SKM-1 (cell line): Measurements from ENCODE around the gene PDGFRA.

Source experiments
- DNase-seq: peaks from one replicate; lab custom pipeline; 2025; ENCODE audit not compliant: unreplicated experiment; lab: John Stamatoyannopoulos, UW

PDGFRA gene

GRCh38 chr4:54255881-54256280 lies 26.8 kb downstream of the PDGFRA start:
- DNase-seq = no peak

DNA sequence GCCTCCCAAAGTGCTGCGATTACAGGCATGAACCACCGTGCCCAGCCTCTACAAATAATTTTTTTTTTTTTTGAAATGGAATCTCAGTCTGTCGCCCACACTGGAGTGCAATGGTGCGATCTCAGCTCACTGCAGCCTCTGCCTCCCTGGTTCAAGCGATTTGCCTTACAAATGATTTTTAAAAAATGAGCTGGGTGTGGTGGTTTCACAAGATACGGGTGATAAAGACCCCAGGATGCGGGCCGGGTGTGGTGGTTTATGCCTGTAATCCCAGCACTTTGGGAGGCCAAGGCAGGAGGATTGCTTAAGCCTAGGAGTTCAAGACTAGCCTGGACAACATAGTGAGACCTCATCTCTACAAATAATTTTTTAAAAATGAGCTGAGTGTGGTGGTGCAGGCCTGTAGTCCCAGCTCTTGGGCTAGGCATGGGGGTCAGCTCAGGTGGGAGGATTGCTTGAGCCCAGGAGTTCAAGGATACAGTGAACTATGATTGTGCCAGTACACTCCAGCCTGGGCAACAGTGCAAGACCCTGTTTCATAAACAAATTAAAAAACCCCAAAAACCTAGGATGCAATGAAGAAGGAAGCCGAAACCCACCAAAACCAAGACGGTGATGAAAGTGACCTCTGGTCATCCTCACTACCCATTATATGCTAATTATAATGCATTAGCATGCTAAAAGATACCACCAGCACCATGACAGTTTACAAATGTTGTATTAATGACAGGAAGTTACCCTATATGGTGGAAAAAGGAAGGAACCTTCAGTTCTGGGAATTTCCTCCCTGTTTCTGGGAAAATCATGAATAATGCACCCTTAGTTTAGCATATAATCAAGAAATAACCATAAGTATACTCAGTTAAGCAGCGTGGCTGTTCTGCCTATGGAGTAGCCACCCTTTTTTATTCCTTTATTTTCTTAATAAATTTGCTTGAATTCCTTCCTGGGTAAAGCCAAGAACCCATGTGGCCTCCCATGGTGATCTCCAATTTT lies 27.7 kb downstream of the PDGFRA start:
- DNase-seq = no peak

- DNase-seq = no peak
Measured at GRCh38 chr4:54265366-54265765, 36.3 kb downstream of the PDGFRA start.

GRCh38 chr4:54268151-54268550 lies 39.1 kb downstream of the PDGFRA start:
- no peak for DNase-seq

DNA sequence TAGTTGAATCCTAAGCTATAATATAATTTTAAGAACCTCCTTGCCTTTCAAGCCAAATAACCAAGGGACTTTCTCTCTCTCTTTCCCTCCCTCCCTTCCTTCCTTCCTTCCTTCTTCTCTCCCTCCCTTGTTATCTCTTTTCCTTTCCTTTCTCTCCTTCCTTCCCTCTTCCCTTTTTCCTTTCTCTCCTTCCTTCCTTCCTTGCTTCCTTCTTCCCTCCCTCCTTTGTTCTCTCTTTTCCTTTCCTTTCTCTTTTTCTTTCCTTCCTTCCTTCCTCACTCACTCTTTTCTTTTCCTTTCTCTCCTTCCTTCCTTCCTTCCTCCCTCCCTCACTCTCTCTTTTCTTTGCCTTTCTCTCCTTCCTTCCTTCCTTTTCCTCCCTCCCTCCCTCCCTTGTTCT lies 42.4 kb downstream of the PDGFRA start:
- DNase-seq = no peak

DNA sequence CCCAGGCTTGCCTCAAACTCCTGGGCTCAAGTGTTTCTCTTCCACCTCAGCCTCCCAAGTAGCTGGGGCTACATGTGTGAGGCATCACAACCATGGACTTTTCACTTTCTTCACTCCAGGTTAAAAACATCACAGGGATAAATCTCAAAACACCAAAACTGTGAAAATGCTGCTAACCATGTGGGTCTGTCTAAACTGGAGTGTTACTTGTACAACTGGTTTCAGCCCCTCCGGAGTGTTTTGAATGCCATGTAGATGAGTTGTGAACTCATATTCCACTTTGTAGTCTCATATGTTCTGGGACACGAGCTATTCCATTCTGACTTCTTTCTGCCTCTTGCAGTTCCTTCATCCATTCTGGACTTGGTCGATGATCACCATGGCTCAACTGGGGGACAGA lies 43.0 kb downstream of the PDGFRA start:
- no peak for DNase-seq

GRCh38 chr4:54274264-54274663 lies 45.2 kb downstream of the PDGFRA start:
- DNase-seq = no peak

DNA sequence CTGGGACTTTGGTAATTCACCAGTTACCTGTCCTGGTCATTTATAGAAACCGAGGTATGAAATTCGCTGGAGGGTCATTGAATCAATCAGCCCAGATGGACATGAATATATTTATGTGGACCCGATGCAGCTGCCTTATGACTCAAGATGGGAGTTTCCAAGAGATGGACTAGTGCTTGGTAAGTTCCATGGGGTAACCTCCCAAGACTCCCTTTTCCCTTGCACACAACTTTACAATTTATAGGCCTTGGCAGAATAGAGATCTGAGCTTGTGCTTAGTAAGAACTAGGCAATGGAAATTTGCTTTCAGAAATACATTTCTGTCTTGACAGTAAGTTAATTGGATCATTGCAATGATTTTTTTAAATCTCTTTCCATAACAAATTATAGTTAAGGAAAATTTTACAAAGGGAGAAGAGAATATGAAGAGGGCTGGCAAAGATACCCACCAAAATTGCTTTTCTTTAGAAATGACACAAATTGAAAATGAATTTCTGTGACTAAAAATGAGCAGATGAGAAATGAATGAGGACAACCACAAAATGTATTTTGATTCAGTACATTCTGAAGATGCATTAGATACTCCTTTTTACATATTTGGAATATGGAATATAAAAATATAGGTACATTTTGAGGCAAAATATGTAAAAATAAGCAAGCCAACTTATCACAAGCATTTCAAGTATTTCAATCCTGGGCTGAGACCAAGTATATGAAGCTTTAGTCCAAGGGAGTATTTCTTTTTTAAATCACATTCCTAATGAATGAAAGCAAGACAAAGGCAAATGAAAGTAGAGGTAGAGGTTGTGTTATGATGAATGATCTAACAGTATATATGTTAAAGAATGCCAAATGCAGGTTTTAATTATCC lies 45.9 kb downstream of the PDGFRA start:
- no peak for DNase-seq

GRCh38 chr4:54276641-54277430 lies 47.7 kb downstream of the PDGFRA start:
- no peak for DNase-seq

- no peak for DNase-seq
Measured at GRCh38 chr4:54277691-54278090, 48.6 kb downstream of the PDGFRA start.

DNA sequence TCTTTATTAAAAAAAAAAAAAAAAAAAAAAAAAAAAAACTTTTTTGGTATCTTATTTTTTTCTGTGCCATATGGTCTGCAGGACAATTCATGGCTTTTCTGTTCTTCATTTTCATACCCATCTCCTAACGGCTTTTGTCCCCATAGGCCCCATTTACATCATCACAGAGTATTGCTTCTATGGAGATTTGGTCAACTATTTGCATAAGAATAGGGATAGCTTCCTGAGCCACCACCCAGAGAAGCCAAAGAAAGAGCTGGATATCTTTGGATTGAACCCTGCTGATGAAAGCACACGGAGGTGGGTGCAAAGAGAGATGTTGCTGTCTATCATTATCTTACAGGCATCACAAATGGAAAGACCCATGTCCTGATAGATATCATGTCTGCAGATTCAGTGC lies 49.1 kb downstream of the PDGFRA start:
- DNase-seq = no peak

- DNase-seq = no peak
Measured at GRCh38 chr4:54281054-54281766, 52.1 kb downstream of the PDGFRA start.

- no peak for DNase-seq
Measured at GRCh38 chr4:54282837-54283236, 53.7 kb downstream of the PDGFRA start.

- DNase-seq = no peak
Measured at GRCh38 chr4:54289316-54289715, 60.2 kb downstream of the PDGFRA start.

GRCh38 chr4:54290980-54291379 lies 61.9 kb downstream of the PDGFRA start:
- DNase-seq = no peak

- no peak for DNase-seq
Measured at GRCh38 chr4:54296548-54297203, 67.6 kb downstream of the PDGFRA start.

- no peak for DNase-seq
Measured at GRCh38 chr4:54308110-54308509, 79.0 kb downstream of the PDGFRA start.

- peak; percentile 29 for DNase-seq
Measured at GRCh38 chr4:54315561-54316538, 86.8 kb downstream of the PDGFRA start.

DNA sequence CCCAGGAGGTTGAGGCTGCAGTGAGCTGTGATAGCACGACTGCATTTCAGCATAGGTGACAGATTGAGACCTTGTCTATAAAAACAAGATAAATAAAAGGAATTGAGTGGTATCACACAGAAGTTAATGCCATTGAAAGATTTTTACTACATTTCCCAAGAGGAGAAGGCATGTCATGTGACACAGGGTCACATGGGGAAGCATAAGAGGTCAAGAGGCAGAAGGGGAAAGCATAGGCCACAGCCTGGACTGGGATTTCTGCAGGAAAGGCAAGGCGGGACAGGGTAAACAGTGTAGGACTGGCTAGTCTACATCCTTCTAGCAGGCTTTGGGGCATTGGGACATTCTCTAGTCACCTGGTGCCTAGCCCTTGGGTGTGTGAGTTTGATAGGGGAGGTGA lies 88.6 kb downstream of the PDGFRA start:
- no peak for DNase-seq
